ENCODE measurements around the gene TOR2A.

DNA sequence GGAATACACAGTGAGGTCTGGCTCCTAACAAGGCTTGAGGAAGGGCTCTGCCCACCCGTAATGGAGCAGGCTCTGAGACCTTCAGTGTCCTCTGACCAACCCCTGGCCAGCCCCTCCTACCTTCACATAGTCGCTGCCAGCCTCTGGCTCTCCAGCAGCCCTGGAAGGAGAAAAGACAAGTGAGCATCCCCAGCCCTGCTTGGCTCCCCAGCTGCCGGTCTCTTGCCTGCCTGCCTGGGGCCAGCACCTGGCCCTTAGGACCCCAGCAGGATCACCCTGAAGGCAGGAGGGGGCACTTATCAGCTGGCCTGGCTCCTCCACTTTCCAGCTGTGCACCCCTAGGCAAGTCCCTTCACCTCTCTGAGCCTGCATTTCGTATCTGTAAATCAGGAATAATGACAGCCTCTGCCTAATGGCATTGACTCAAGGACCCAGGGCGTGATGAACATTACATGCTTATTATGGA, 26.4 kb upstream of the TOR2A start:
- TF ChIP-seq, protein P1, sequence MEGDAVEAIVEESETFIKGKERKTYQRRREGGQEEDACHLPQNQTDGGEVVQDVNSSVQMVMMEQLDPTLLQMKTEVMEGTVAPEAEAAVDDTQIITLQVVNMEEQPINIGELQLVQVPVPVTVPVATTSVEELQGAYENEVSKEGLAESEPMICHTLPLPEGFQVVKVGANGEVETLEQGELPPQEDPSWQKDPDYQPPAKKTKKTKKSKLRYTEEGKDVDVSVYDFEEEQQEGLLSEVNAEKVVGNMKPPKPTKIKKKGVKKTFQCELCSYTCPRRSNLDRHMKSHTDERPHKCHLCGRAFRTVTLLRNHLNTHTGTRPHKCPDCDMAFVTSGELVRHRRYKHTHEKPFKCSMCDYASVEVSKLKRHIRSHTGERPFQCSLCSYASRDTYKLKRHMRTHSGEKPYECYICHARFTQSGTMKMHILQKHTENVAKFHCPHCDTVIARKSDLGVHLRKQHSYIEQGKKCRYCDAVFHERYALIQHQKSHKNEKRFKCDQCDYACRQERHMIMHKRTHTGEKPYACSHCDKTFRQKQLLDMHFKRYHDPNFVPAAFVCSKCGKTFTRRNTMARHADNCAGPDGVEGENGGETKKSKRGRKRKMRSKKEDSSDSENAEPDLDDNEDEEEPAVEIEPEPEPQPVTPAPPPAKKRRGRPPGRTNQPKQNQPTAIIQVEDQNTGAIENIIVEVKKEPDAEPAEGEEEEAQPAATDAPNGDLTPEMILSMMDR (IDR thresholded peaks at IDR 0.05; ENCODE audit: low read depth, low read length, missing input control), result no peak
- TF ChIP-seq, protein P2, sequence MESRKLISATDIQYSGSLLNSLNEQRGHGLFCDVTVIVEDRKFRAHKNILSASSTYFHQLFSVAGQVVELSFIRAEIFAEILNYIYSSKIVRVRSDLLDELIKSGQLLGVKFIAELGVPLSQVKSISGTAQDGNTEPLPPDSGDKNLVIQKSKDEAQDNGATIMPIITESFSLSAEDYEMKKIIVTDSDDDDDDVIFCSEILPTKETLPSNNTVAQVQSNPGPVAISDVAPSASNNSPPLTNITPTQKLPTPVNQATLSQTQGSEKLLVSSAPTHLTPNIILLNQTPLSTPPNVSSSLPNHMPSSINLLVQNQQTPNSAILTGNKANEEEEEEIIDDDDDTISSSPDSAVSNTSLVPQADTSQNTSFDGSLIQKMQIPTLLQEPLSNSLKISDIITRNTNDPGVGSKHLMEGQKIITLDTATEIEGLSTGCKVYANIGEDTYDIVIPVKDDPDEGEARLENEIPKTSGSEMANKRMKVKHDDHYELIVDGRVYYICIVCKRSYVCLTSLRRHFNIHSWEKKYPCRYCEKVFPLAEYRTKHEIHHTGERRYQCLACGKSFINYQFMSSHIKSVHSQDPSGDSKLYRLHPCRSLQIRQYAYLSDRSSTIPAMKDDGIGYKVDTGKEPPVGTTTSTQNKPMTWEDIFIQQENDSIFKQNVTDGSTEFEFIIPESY (IDR thresholded peaks at IDR 0.05), result no peak
- TF ChIP-seq GABPA (IDR thresholded peaks at IDR 0.05 in 1 of 2, conservative IDR thresholded peaks at IDR 0.05 in 1 of 2) (no peak), RAD21 (IDR thresholded peaks at IDR 0.05) (no peak), EGR1 (IDR thresholded peaks at IDR 0.05; ENCODE audit: low read depth in 2 of 2) (no peak), SP1 (IDR thresholded peaks at IDR 0.05) (no peak), FOXA2 (IDR thresholded peaks at IDR 0.05) (no peak), TAF1 (conservative IDR thresholded peaks at IDR 0.05) (no peak), YY1 (IDR thresholded peaks at IDR 0.05) (no peak)
- TF ChIP-seq, protein P3, sequence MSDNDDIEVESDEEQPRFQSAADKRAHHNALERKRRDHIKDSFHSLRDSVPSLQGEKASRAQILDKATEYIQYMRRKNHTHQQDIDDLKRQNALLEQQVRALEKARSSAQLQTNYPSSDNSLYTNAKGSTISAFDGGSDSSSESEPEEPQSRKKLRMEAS (IDR thresholded peaks at IDR 0.05), result no peak
- TF ChIP-seq, protein P4, sequence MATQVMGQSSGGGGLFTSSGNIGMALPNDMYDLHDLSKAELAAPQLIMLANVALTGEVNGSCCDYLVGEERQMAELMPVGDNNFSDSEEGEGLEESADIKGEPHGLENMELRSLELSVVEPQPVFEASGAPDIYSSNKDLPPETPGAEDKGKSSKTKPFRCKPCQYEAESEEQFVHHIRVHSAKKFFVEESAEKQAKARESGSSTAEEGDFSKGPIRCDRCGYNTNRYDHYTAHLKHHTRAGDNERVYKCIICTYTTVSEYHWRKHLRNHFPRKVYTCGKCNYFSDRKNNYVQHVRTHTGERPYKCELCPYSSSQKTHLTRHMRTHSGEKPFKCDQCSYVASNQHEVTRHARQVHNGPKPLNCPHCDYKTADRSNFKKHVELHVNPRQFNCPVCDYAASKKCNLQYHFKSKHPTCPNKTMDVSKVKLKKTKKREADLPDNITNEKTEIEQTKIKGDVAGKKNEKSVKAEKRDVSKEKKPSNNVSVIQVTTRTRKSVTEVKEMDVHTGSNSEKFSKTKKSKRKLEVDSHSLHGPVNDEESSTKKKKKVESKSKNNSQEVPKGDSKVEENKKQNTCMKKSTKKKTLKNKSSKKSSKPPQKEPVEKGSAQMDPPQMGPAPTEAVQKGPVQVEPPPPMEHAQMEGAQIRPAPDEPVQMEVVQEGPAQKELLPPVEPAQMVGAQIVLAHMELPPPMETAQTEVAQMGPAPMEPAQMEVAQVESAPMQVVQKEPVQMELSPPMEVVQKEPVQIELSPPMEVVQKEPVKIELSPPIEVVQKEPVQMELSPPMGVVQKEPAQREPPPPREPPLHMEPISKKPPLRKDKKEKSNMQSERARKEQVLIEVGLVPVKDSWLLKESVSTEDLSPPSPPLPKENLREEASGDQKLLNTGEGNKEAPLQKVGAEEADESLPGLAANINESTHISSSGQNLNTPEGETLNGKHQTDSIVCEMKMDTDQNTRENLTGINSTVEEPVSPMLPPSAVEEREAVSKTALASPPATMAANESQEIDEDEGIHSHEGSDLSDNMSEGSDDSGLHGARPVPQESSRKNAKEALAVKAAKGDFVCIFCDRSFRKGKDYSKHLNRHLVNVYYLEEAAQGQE (IDR thresholded peaks at IDR 0.05), result no peak

Data from liver (tissue), 3 donors.